NCI-H2196 treated with DMSO at 0.1 percent for 48 hours (cell line): ENCODE measurements around the gene ZNF565.
"Not testable (repeated sequence)": the region's sequence is repeated elsewhere in the genome, so short reads cannot be mapped to it uniquely, and the experiment has no call there.

Experiments
- DNase-seq: peaks from one replicate; lab custom pipeline; 2025; ENCODE audit not compliant: unreplicated experiment; lab: John Stamatoyannopoulos, UW

ZNF565 gene

GRCh38 chr19:36214386-36215275 lies at the start of gene ZNF565, which contains the start of gene ZNF146:
Gene ZNF565 (minus strand): TSS chr19:36214665. CDS start chr19:36201985, 12,680 bp downstream.
Gene ZNF146 (plus strand): TSS chr19:36215106. CDS start chr19:36236441, 21,335 bp downstream.
- peak; percentile 98 for DNase-seq

- DNase-seq, result no peak
Measured at GRCh38 chr19:36259211-36259610, 44.7 kb upstream of the ZNF565 start.

GRCh38 chr19:36258028-36258875 lies 43.8 kb upstream of the ZNF565 start:
- DNase-seq, result no peak

- DNase-seq, result no peak
Measured at GRCh38 chr19:36257520-36257876, 43.0 kb upstream of the ZNF565 start.

GRCh38 chr19:36256853-36257519 lies 42.5 kb upstream of the ZNF565 start:
- DNase-seq, result no peak

GRCh38 chr19:36256064-36256463 lies 41.6 kb upstream of the ZNF565 start:
- DNase-seq, result no peak

GRCh38 chr19:36255316-36255715 lies 40.9 kb upstream of the ZNF565 start:
- no peak for DNase-seq

- no peak for DNase-seq
Measured at GRCh38 chr19:36254848-36255247, 40.4 kb upstream of the ZNF565 start.

GRCh38 chr19:36252047-36252446 lies 37.6 kb upstream of the ZNF565 start:
- DNase-seq, result no peak

GRCh38 chr19:36246006-36246481 lies 31.6 kb upstream of the ZNF565 start:
- DNase-seq, result no peak

- no peak for DNase-seq
Measured at GRCh38 chr19:36245210-36246005, 30.9 kb upstream of the ZNF565 start.

- no peak for DNase-seq
Measured at GRCh38 chr19:36244066-36244465, 29.6 kb upstream of the ZNF565 start.

GRCh38 chr19:36236946-36237310 lies 22.5 kb upstream of the ZNF565 start:
- DNase-seq, result no peak

GRCh38 chr19:36236304-36236945 lies 22.0 kb upstream of the ZNF565 start:
- no peak for DNase-seq

GRCh38 chr19:36233626-36234025 lies 19.2 kb upstream of the ZNF565 start:
- DNase-seq, result not testable (repeated sequence)

- DNase-seq, result no peak
Measured at GRCh38 chr19:36225219-36225892, 10.9 kb upstream of the ZNF565 start.

GRCh38 chr19:36222503-36222902 lies 8.0 kb upstream of the ZNF565 start:
- no peak for DNase-seq

GRCh38 chr19:36221474-36221873 lies 7.0 kb upstream of the ZNF565 start:
- DNase-seq, result no peak
